ENCODE results near the gene CADPS2.

Gene CADPS2

DNA sequence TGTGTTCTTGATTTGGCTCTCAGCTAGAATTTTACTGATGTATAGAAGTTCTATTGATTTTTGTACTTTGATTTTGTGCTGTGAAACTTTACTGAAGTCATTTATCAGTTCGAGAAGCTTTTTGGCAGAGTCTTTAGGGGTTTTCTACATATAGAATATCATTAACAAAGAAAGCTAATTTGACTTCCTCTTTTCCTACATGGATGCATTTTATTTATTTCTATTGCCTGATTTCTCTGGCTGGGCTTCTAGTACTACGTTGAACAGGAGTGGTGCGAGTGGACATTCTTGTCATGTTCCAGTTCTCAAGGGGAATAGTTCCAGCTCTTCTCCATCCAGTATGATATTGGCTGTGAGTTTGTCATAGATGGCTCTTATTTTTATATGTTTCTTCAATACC, 252.8 kb downstream of the CADPS2 start:
- TF ChIP-seq SIN3A (IDR thresholded peaks at IDR 0.05; ENCODE audit: borderline replicate concordance, insufficient read depth, low read length) (no peak), POLR2AphosphoS5 (IDR thresholded peaks at IDR 0.05; ENCODE audit: low read depth, low read length) (no peak), TAF1 (IDR thresholded peaks at IDR 0.05; ENCODE audit: borderline replicate concordance, insufficient read depth, low read length) (no peak), FOXP2 (optimal IDR thresholded peaks at IDR 0.05; ENCODE audit: borderline replicate concordance, extremely low read depth, extremely low read length, insufficient read depth) (no peak)
- TF ChIP-seq, protein P1, sequence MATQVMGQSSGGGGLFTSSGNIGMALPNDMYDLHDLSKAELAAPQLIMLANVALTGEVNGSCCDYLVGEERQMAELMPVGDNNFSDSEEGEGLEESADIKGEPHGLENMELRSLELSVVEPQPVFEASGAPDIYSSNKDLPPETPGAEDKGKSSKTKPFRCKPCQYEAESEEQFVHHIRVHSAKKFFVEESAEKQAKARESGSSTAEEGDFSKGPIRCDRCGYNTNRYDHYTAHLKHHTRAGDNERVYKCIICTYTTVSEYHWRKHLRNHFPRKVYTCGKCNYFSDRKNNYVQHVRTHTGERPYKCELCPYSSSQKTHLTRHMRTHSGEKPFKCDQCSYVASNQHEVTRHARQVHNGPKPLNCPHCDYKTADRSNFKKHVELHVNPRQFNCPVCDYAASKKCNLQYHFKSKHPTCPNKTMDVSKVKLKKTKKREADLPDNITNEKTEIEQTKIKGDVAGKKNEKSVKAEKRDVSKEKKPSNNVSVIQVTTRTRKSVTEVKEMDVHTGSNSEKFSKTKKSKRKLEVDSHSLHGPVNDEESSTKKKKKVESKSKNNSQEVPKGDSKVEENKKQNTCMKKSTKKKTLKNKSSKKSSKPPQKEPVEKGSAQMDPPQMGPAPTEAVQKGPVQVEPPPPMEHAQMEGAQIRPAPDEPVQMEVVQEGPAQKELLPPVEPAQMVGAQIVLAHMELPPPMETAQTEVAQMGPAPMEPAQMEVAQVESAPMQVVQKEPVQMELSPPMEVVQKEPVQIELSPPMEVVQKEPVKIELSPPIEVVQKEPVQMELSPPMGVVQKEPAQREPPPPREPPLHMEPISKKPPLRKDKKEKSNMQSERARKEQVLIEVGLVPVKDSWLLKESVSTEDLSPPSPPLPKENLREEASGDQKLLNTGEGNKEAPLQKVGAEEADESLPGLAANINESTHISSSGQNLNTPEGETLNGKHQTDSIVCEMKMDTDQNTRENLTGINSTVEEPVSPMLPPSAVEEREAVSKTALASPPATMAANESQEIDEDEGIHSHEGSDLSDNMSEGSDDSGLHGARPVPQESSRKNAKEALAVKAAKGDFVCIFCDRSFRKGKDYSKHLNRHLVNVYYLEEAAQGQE (IDR thresholded peaks at IDR 0.05; ENCODE audit: insufficient read depth in 1 of 2, low read depth in 2 of 2, low read length in 2 of 2) = no peak

GRCh38 chr7:122632238-122632637, 254.0 kb downstream of the CADPS2 start:
- TF ChIP-seq POLR2AphosphoS5 (IDR thresholded peaks at IDR 0.05; ENCODE audit: low read depth, low read length) (no peak), FOXP2 (optimal IDR thresholded peaks at IDR 0.05; ENCODE audit: borderline replicate concordance, extremely low read depth, extremely low read length, insufficient read depth) (no peak), SIN3A (IDR thresholded peaks at IDR 0.05; ENCODE audit: borderline replicate concordance, insufficient read depth, low read length) (no peak), TAF1 (IDR thresholded peaks at IDR 0.05; ENCODE audit: borderline replicate concordance, insufficient read depth, low read length) (no peak)
- TF ChIP-seq, protein P1 (IDR thresholded peaks at IDR 0.05; ENCODE audit: insufficient read depth in 1 of 2, low read depth in 2 of 2, low read length in 2 of 2) = no peak

DNA sequence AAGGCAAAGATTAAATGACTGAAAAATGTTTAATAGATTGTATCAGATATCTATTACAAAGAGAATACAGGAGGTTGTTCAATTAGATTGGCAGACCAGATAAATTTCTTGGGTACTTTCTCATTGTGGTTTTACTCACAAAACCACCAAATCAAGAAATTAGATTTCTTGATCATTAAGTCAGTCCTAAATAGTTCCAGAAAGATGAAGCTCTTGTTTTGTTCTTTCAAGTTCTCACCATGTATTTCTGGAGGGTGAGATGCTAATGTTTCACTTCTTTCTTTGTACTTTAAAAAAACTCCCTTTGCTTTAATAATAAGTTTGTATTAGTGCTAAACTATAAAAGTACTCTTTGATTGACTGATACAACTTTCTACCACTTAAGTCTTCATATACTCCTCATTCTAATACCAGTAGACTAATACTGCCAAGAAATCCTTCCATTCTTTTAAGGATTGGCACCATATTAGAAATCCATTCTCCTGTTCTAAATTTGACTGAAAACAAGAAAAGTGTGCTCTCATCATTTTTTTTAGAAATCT, 256.8 kb downstream of the CADPS2 start:
- TF ChIP-seq FOXP2 (optimal IDR thresholded peaks at IDR 0.05; ENCODE audit: borderline replicate concordance, extremely low read depth, extremely low read length, insufficient read depth) (no peak), SIN3A (IDR thresholded peaks at IDR 0.05; ENCODE audit: borderline replicate concordance, insufficient read depth, low read length) (no peak), TAF1 (IDR thresholded peaks at IDR 0.05; ENCODE audit: borderline replicate concordance, insufficient read depth, low read length) (no peak), POLR2AphosphoS5 (IDR thresholded peaks at IDR 0.05; ENCODE audit: low read depth, low read length) (no peak)
- TF ChIP-seq, protein P1 (IDR thresholded peaks at IDR 0.05; ENCODE audit: insufficient read depth in 1 of 2, low read depth in 2 of 2, low read length in 2 of 2) = no peak

DNA sequence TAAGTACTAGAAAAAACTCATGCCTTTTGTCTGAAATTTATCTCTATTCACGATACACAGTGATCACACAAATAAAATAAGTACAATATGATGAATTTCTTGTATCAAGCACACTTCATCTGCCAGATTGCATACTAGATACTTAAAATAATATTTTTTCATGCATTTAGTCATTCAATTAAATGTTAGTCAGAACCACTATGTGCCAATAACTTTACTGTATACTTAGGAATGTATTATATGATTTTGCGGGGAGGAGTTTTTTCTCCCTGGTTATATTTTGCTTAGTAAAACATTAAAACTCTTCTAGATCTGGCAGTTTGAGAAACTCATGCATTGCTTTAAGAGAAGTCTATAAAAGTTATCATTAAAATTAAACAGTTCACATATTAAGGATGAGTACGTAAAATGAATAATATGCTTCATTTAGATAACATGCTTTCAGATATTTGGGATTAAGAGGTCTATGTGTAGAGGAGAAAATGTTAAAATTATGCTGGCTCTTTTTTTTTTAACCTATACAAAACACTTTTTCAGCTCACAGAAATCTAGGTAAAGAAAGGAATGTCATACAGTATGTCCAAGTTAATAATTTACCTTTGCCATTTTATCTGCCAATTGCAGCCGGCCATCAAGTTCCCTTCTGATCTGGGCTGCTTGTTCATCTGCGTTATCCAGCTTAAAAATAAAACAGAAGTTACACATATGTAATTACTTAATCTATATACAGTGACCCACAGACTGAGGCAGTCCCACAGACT, 257.4 kb downstream of the CADPS2 start:
- TF ChIP-seq TAF1 (IDR thresholded peaks at IDR 0.05; ENCODE audit: borderline replicate concordance, insufficient read depth, low read length) (no peak), SIN3A (IDR thresholded peaks at IDR 0.05; ENCODE audit: borderline replicate concordance, insufficient read depth, low read length) (no peak), POLR2AphosphoS5 (IDR thresholded peaks at IDR 0.05; ENCODE audit: low read depth, low read length) (no peak), FOXP2 (optimal IDR thresholded peaks at IDR 0.05; ENCODE audit: borderline replicate concordance, extremely low read depth, extremely low read length, insufficient read depth) (no peak)
- TF ChIP-seq, protein P1 (IDR thresholded peaks at IDR 0.05; ENCODE audit: insufficient read depth in 1 of 2, low read depth in 2 of 2, low read length in 2 of 2) = no peak

Measured in PFSK-1 (cell line).